Measurements from ENCODE around the gene SLITRK5. TPM values are rescaled to one million over a fixed set of nuclear protein-coding genes. Genes with fewer than 3 reads are reported as not detected.

The SLITRK5 gene
- total RNA-seq, 1 experiment from 2014 or later: 0.16 TPM

- no peak for TF ChIP-seq CTCF (IDR thresholded peaks at IDR 0.05; ENCODE audit: unreplicated experiment)
- no peak overlapping the region for H3K4me3 Mint-ChIP-seq (ENCODE audit: unreplicated experiment)
- no peaks in the 10 kb centered on the region for H3K27me3 Mint-ChIP-seq (ENCODE audit: insufficient read depth, unreplicated experiment)
- peak overlapping the region; percentile 82 for H3K27ac Mint-ChIP-seq (ENCODE audit: low read depth, unreplicated experiment)
- POLR2A ChIA-PET: interaction anchor here (0.6 to 1.3 kb wide), 3 partner anchors 14 to 290 kb away, joined by 3 to 4 read pairs (median 3); partner anchors contain the start of gene SLITRK5
- CTCF ChIA-PET: interaction anchor here (0.6 to 1.2 kb wide), 2 partner anchors 320 to 744 kb away, joined by 3 to 4 read pairs; no protein-coding TSS in a partner anchor
- H3K4me1 Mint-ChIP-seq (ENCODE audit: insufficient read depth, unreplicated experiment): peaks cover 10% of the 10 kb centered on the region
- H3K36me3 Mint-ChIP-seq (ENCODE audit: insufficient read depth, unreplicated experiment): no peaks in the 10 kb centered on the region
- DNase-seq (ENCODE audit: unreplicated experiment): peak; percentile 57
- intact Hi-C loops (cut with micrococcal nuclease): loop anchor here (10.0 kb wide), 1 partner anchor 310 kb away; no protein-coding TSS in a partner anchor
- no peaks in the 10 kb centered on the region for H3K9me3 Mint-ChIP-seq (ENCODE audit: unreplicated experiment)
- no TSS peak for BruUV-seq (replicated peaks)
Measured at GRCh38 chr13:87684850-87685742, 13.9 kb downstream of the SLITRK5 start.

- intact Hi-C loops (cut with micrococcal nuclease): no loop called here
- BruUV-seq (replicated peaks): no TSS peak
- Mint-ChIP-seq H3K27ac (ENCODE audit: low read depth, unreplicated experiment) (no peak overlapping the region), H3K36me3 (ENCODE audit: insufficient read depth, unreplicated experiment) (no peaks in the 10 kb centered on the region), H3K27me3 (ENCODE audit: insufficient read depth, unreplicated experiment) (no peaks in the 10 kb centered on the region), H3K4me3 (ENCODE audit: unreplicated experiment) (no peak overlapping the region), H3K4me1 (ENCODE audit: insufficient read depth, unreplicated experiment) (no peaks in the 10 kb centered on the region), H3K9me3 (ENCODE audit: unreplicated experiment) (no peaks in the 10 kb centered on the region)
- no peak for TF ChIP-seq CTCF (IDR thresholded peaks at IDR 0.05; ENCODE audit: unreplicated experiment)
- DNase-seq (ENCODE audit: unreplicated experiment): no peak
- ChIA-PET POLR2A (no interaction called here), CTCF (no interaction called here)
Measured at GRCh38 chr13:87696458-87696857, 25.3 kb downstream of the SLITRK5 start.

- Mint-ChIP-seq H3K27ac (ENCODE audit: low read depth, unreplicated experiment) (no peak overlapping the region), H3K4me3 (ENCODE audit: unreplicated experiment) (no peak overlapping the region), H3K4me1 (ENCODE audit: insufficient read depth, unreplicated experiment) (no peaks in the 10 kb centered on the region), H3K9me3 (ENCODE audit: unreplicated experiment) (no peaks in the 10 kb centered on the region), H3K36me3 (ENCODE audit: insufficient read depth, unreplicated experiment) (no peaks in the 10 kb centered on the region), H3K27me3 (ENCODE audit: insufficient read depth, unreplicated experiment) (no peaks in the 10 kb centered on the region)
- ChIA-PET CTCF (interaction anchor here (0.6 to 0.7 kb wide), 2 partner anchors 312 to 449 kb away, joined by 3 read pairs; no protein-coding TSS in a partner anchor), POLR2A (no interaction called here)
- TF ChIP-seq CTCF (IDR thresholded peaks at IDR 0.05; ENCODE audit: unreplicated experiment): no peak
- DNase-seq (ENCODE audit: unreplicated experiment): no peak
- no TSS peak for BruUV-seq (replicated peaks)
- intact Hi-C loops (cut with micrococcal nuclease): no loop called here
Measured at GRCh38 chr13:87698268-87698667, 27.1 kb downstream of the SLITRK5 start.

GRCh38 chr13:87709947-87710346, 38.8 kb downstream of the SLITRK5 start:
- Mint-ChIP-seq H3K27me3 (ENCODE audit: insufficient read depth, unreplicated experiment) (no peaks in the 10 kb centered on the region), H3K4me3 (ENCODE audit: unreplicated experiment) (no peak overlapping the region), H3K9me3 (ENCODE audit: unreplicated experiment) (no peaks in the 10 kb centered on the region), H3K4me1 (ENCODE audit: insufficient read depth, unreplicated experiment) (peaks cover 5% of the 10 kb centered on the region), H3K36me3 (ENCODE audit: insufficient read depth, unreplicated experiment) (no peaks in the 10 kb centered on the region), H3K27ac (ENCODE audit: low read depth, unreplicated experiment) (no peak overlapping the region)
- ChIA-PET POLR2A (interaction anchor here (0.6 kb wide), 1 partner anchor 1199 kb away, joined by 4 read pairs; no protein-coding TSS in a partner anchor), CTCF (no interaction called here)
- intact Hi-C loops (cut with micrococcal nuclease): no loop called here
- no peak for DNase-seq (ENCODE audit: unreplicated experiment)
- BruUV-seq (replicated peaks): no TSS peak
- no peak for TF ChIP-seq CTCF (IDR thresholded peaks at IDR 0.05; ENCODE audit: unreplicated experiment)
